ENCODE data around the gene ZNF416.

The ZNF416 gene

DNA sequence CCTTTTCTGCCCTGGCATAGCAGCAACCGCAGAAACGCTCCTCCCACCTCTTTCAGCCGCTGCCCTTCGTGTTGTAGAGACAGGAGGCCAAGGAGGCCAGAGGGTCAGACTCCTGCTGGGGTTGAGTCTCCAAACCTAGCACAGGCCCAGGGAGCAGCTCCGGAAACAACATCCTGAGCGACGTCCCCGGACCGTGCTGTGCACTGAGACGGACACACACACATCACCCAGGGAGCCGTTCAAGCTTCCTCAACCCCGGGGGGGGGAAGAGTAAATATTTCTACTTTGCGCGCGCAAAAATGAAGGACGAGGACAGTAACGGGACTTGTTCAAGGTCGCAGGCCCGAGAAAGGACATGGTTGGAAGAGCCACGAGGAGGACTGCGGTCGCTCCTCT lies 19.7 kb downstream of the ZNF416 start:
- DNase-seq (ENCODE audit: low spot score) = peak; percentile 55

DNA sequence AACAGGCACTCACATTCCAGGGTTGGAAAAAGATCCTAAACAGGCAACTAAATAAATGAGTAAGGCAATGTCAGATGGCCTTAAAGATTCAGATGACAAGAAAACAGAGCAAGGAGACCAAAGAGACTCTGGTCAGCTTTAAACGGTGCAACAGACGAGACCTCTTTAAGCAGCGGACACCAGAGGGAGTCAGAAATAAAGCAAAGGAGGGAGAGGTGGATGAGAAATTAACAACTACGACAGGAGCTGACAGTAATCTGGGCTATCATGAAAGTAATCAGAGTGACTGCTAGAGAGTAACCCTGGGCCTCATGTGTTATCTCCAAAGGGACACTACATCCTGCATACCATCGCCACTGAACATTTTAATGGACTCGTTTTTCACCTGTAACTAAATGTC lies 20.2 kb downstream of the ZNF416 start:
- DNase-seq (ENCODE audit: low spot score) = peak; percentile 42

DNA sequence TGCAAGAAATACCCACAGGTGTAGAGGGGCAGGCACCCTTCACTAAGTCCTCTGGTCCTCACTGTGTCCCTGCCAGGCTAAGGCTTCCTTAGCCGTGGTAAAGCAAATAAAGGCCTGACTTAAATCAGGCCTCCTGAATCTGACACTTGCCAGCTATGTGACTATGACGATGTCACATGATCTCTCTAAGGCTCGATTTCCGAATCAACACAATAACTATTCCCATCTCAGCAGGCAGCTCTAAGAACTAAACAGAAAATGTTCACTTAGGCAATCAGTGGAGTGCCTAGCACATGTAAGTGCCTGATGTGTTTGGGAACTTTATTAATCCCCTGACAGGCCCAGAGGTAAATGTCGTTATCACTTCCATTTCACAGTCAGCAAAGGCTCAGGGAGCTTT lies 21.1 kb downstream of the ZNF416 start:
- DNase-seq (ENCODE audit: low spot score) = no peak

DNA sequence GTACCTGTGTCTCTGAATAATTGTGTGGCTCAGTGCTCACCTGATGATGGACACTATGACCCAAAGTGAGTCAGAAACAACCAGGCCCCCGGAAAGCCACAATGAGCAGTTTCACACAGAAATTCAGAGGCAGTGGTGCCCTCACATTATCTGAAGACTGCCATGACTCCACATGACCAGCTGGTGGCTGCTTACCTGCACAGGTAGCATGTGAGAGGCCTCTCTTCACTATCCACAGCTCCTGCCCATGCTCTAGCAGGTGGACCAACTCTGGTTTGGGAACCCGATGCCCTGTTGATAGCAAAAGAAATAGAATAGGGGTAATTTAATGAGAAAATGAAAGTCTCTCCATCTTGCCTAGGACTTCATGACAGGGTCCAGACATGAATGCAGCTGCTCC lies 26.3 kb downstream of the ZNF416 start:
- DNase-seq (ENCODE audit: low spot score) = no peak

DNA sequence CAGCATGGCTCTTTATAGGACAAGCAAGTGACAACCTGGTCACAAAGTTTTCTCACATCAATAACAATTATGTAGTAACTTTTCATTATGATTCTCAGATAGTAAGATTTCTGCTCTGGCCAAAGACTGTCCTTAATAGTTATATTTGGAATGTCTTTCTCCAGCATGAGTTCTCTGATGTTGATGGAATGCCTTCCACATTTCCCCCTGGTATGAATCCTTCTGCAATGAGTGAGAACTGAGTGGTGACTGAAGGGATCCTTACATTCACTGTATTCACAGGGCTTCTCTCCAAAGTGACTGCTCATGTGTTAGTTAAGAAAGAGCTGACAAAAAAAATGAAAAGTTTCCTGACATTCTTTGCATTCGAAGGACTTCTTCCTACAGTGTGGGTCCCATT lies 32.2 kb downstream of the ZNF416 start:
- no peak for DNase-seq (ENCODE audit: low spot score)

DNA sequence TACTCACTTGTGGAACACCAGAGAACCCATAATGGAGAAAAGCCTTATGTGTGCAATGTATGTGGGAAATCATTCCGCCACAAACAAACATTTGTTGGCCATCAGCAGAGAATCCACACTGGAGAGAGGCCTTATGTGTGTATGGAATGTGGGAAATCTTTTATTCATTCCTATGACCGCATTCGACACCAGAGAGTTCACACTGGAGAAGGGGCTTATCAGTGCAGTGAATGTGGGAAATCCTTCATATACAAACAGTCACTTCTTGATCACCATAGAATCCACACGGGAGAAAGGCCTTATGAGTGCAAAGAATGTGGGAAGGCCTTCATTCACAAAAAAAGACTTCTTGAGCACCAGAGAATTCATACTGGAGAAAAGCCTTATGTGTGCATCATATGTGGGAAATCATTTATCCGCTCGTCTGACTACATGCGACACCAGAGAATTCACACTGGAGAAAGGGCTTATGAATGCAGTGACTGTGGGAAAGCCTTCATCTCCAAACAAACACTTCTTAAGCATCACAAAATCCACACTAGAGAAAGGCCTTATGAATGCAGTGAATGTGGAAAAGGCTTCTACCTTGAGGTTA lies 40.7 kb downstream of the ZNF416 start:
- no peak for DNase-seq (ENCODE audit: low spot score)

DNA sequence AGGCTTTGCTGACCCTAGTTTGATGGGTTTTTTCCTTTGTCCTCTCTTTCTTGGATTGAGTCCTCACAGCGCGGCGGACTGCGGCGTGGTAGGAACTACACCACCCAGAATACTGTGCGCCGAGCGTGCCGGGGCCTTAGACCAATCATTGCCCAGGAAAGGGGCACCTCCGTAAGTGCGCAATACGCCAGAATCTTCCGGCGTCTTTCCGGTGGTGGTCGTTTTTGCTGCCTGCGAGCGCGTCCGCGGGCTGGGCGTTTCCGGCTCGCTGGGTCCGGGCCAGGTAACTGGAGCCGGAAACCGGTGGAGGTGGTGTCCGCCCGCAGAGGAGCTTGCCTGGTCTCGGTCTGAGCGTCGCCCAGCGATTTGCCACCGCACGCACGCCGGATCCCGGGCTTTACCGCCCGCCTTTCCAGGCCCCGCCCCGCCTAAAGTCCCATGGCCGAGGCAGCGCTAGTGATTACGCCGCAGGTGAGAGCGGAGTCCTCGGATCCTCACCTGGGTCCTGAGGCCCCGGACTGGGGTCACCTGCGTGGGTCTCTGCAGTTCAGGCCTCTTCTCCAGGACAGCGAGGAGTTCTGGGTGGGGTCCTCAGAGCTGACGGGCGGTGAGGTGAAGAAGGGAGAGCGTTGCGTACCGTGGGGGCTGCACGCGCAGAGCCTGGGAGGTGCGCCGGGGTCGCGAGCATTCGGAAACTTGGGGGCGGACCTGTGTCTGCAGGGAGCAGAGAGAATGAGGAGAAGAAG lies 51.4 kb downstream of the ZNF416 start, which contains the start of gene ZNF549:
Gene ZNF549 (plus strand): TSS at position 221 of the 746 bp plus-strand sequence. CDS start 218 bp downstream, at position 439.
- peak; percentile 96 for DNase-seq (ENCODE audit: low spot score)
